ENCODE data around the gene GRHL1.
A peak's percentile ranks its signal among the peaks of the same experiment; 100 is the strongest.

GRHL1 gene

GRCh38 chr2:9971890-9972289 is 20.4 kb downstream of the GRHL1 start (continued):
- TF ChIP-seq KLF9 (tag by site-specific recombination; IDR thresholded peaks at IDR 0.05; ENCODE audit: low read depth) (no peak), PRDM4 (tag by site-specific recombination; IDR thresholded peaks at IDR 0.05) (no peak)

- Histone ChIP-seq H3K36me3 (ENCODE audit: control insufficient read depth in 2 of 2, insufficient read depth in 1 of 2, low read length in 2 of 2) (peaks cover 10 to 21% of the 10 kb centered on the region in 2 experiments), H3K9me3 (ENCODE audit: control insufficient read depth, insufficient read depth, low read depth, low read length) (no peaks in the 10 kb centered on the region), H3K4me3 (ENCODE audit: low read depth, low read length) (no peak overlapping the region), H3K27ac (ENCODE audit: extremely low read depth, low read depth, low read length) (no peak overlapping the region), H3K4me1 (ENCODE audit: control insufficient read depth, insufficient read depth, low read length) (peaks cover 17% of the 10 kb centered on the region)
- POLR2A ChIA-PET = interaction anchor here (1.8 kb wide), 2 partner anchors 11 to 129 kb away, joined by 4 to 8 read pairs; partner anchors contain the start of gene TAF1B
- CTCF ChIA-PET = interaction anchor here (0.7 to 2.0 kb wide), 6 partner anchors 9 to 151 kb away, joined by 3 to 15 read pairs (median 6); no protein-coding TSS in a partner anchor
- TF ChIP-seq ZNF366 (tag by site-specific recombination; conservative IDR thresholded peaks at IDR 0.05) = no peak
- TF ChIP-seq ZNF175 (tag by site-specific recombination; IDR thresholded peaks at IDR 0.05) = no peak
- TF ChIP-seq GLI2 (tag by site-specific recombination; IDR thresholded peaks at IDR 0.05; ENCODE audit: borderline replicate concordance, low read depth) = no peak
- no peak for TF ChIP-seq GLI4 (tag by site-specific recombination; IDR thresholded peaks at IDR 0.05)
- no peak for TF ChIP-seq ZSCAN18 (tag by site-specific recombination; IDR thresholded peaks at IDR 0.05)
- TF ChIP-seq TRIM28 (IDR thresholded peaks at IDR 0.05; ENCODE audit: borderline replicate concordance, low read length) = no peak
- TF ChIP-seq ZNF214 (tag by site-specific recombination; IDR thresholded peaks at IDR 0.05; ENCODE audit: borderline replicate concordance) = no peak
- peak; percentile 28; the same call in 1 of the 2 replicates for TF ChIP-seq ZNF335 (tag by site-specific recombination; conservative IDR thresholded peaks at IDR 0.05)
- no peak for TF ChIP-seq ZNF354C (tag by site-specific recombination; IDR thresholded peaks at IDR 0.05; ENCODE audit: borderline replicate concordance, low read depth)
- no peak for TF ChIP-seq ZNF433 (tag by site-specific recombination; IDR thresholded peaks at IDR 0.05; ENCODE audit: low read depth)
- no peak for TF ChIP-seq ZNF791 (tag by site-specific recombination; IDR thresholded peaks at IDR 0.05)
- no peak for TF ChIP-seq ZNF114 (tag by site-specific recombination; IDR thresholded peaks at IDR 0.05)
- TF ChIP-seq ZNF133 (tag by site-specific recombination; IDR thresholded peaks at IDR 0.05) = no peak
- TF ChIP-seq ZNF513 (tag by site-specific recombination; IDR thresholded peaks at IDR 0.05) = no peak
- TF ChIP-seq ZNF837 (tag by site-specific recombination; IDR thresholded peaks at IDR 0.05) = no peak
- no peak for TF ChIP-seq BCL6B (tag by site-specific recombination; IDR thresholded peaks at IDR 0.05)
- TF ChIP-seq ZXDB (tag by site-specific recombination; IDR thresholded peaks at IDR 0.05) = no peak
- no peak for TF ChIP-seq ZNF561 (tag by site-specific recombination; IDR thresholded peaks at IDR 0.05; ENCODE audit: borderline replicate concordance)
- TF ChIP-seq ZNF211 (tag by site-specific recombination; IDR thresholded peaks at IDR 0.05; ENCODE audit: low read depth) = no peak
- TF ChIP-seq KLF8 (tag by site-specific recombination; IDR thresholded peaks at IDR 0.05) = no peak
- TF ChIP-seq ZNF239 (tag by site-specific recombination; IDR thresholded peaks at IDR 0.05) = no peak
- no peak for TF ChIP-seq ZNF311 (tag by site-specific recombination; IDR thresholded peaks at IDR 0.05; ENCODE audit: borderline replicate concordance)
- no peak for TF ChIP-seq ZNF623 (tag by site-specific recombination; IDR thresholded peaks at IDR 0.05)
- no peak for TF ChIP-seq ZNF10 (tag by site-specific recombination; IDR thresholded peaks at IDR 0.05)
- TF ChIP-seq ZNF398 (tag by site-specific recombination; IDR thresholded peaks at IDR 0.05) = no peak; the same call in 1 of the 2 replicates
- no peak for TF ChIP-seq HOXA7 (CRISPR knock-in tag; IDR thresholded peaks at IDR 0.05; ENCODE audit: borderline replicate concordance)
These were observed 21.4 kb downstream of the GRHL1 start for GRCh38 chr2:9972621-9973479.
